DMS114 treated with DMSO at 0.1 percent for 48 hours (cell line): ENCODE measurements around the gene BEAN1.

Experiments
- DNase-seq: peaks from one replicate; lab custom pipeline; 2025; ENCODE audit not compliant: unreplicated experiment; lab: John Stamatoyannopoulos, UW

Gene BEAN1

DNA sequence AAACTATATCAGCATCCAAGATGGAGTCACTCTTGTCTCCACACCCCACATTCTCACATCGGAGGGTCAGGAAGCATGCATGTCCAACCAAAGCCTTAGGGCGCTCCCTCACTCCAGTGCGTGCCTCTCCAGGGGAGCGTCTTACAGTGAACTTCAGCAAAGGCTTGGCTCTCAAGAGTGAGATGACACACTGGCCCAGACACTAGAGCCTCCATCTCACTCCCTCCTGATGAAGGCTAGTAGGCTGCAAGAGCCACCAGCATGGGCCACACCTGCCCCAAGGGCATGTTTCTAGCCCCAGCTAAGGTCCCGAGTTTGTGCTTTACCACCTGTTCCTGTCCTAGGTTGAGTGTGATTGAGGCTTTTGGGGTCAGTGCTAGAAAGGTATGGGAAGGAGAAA is 40.5 kb downstream of the BEAN1 start:
- no peak for DNase-seq

DNA sequence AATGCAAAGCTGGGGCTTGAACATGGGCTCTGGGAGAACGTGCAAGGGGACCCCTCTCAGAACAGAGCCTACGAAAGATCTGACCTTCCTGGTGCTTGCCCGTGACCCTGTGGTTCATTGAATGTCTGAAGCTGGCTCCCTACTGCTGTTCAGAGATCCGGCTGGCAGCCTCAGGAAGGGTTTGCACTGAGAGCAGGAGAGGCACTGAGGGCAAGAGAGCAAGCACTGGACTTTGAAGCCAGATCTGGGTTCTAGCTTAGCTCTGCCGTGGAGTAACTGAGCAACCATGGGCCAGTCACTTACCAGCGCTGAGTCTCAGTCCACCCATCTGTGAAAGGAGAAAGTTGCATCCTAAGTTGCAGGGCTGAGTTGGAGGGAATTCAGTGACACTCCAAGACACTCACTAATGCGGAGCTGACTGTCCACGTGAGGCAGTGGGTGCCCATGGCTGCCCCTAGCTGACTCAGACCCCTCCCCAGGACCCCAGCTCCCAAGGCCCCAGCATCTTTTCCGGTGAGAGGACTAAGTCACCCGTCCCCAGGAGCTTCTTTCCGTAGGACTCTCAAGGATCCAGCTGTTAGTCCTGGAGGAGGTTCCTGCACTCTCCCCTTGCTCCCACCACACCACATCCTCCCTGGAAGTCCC is 41.3 kb downstream of the BEAN1 start:
- DNase-seq: no peak

DNA sequence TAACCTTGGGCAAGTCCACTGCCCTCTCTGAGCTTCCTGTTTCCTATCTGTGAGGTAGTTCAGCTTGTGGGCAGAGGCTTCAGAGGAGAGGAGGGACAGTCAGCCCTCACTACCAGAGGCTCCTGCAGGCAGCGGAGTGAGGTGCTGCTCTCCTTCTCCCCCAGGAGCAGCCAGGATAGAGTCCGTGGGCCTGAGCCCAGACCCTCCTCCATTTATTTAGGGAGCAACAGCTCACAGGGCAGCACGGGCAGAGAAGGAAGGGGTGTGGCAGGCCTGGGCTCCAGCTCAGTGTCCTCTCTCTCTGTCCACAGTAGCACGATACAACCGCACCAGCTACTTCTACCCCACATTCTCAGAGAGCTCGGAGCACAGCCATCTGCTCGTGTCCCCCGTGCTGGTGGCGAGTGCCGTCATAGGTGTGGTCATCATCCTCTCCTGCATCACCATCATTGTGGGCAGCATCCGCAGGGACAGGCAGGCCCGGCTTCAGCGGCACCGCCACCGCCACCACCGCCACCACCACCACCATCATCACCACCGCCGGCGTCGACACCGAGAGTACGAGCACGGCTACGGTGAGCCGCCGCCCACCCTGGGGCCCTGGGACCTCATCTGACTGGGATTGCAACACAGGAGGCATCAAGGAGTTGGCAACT is 42.3 kb downstream of the BEAN1 start:
- no peak for DNase-seq

DNA sequence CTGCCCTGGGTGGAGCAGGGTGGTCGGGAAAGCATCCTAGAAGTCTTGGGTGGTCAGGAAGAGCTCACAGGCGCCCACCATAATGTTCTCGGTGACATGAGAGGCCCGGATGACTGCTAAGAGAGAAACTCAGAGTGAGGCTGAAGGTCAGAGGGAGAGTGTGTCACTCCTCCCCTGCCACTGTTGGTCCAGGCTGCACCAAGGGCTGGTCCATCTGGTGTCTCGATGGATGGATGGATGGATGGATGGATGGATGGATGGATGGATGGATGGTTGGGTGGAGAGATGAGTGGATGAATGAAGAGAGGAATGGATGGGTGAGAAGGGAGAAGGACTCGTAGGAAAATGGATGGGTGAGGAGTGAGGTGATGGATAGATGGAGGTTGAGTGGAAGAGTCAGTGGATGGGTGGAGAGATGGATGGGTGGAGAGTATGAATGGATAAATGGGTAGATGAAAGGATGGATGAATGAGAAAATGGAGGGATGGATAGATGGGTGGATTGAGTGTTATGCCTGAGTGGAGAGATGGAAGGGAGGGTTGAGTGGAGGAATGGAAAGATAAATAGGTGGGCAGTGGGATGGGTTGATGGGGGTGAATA is 43.0 kb downstream of the BEAN1 start:
- no peak for DNase-seq

DNA sequence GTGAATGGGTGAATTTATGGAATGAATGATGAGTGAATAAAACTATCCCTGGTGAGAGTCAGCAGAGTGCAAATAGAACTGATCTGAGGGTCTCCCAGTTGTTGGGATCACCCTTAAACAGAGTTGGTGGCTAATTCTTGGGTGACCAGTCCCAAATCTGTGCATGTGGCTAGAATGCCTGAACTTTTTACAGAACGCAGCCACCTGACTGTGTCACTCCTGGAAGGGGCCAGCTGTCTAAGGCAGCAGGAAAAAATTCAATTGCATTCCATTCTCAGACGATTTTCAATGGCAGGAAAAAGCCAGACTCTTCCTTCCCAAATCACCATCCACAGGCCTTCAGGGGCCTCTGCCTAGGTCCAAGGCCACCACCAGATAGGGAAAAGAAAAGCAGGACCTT is 43.5 kb downstream of the BEAN1 start:
- no peak for DNase-seq

DNA sequence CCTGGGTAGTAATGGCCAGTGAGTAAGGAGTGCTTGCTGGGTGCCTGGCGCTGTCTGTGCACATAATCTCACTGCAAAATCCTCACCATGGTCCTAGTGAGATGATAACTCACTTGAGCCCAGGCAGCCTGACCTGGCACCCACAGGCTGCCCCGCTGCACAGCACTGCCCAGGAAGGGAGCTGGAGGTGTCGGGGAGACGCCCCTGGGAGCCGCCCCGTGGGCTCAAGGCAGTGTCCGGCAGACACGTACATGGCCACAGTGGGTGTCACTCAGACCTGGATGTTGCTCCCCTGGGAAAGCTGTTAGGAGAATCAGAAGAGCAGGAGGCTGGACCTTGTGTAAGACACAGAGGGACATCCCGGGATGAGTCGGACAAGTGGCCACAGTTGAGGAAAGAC is 44.2 kb downstream of the BEAN1 start:
- no peak for DNase-seq

DNA sequence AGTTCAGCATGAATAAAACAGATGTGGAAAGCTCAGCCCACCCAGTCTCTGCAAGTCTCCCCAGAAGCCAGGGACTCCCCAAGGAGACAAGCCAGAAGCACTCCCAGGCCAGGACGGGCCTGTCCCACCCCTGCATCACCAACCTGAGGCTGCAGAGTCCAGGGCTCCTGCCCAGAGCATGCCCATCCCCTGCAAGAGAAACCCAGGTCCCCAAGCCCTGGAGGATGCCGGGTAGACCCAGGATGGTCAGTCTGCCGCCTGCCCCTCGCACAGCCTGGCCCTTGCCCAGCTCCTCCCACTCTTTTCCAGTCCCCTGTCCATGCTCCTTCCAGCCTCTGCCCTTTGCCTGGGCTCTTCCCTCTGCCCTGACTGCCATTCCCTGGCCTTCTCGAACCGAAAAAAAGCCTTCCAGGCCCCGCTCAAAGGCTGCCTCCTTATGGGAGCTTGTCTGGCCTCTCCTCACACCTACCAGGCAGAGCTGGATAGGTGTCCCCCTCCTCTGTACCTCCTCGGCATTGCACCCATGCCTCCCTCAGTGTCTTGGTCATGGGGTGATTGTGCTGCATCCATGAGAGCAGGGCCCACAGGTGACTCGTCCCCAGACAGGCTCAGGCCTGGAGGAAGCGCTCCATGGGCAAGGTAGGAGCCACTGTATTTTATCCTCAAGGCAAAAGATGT is 44.8 kb downstream of the BEAN1 start:
- no peak for DNase-seq

DNA sequence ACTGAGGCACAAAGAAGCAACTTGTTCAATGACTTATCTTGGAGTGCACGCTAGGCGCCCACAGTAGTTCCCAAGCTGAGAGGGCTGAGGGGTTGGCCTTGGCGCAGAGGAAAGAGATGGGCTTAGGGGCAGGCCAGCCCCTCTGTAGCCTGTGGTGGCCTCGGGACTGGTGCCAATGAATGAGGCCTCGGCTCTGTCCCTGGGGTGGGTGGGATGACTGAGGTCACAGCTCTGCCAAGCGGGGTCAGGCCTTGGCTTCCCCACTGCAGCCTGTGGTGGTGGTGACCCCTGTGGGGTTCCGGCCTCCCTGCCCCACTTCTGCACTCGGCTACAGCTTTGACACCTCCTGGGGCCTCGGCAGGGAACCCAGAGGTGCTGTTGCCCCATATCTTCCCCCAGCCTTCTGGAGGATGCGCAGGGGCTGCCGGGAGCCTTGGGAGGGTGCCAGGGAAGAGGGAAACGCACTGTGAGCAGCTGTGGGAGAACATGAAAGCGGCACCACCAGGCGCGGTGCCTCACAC is 46.0 kb downstream of the BEAN1 start:
- no peak for DNase-seq

DNA sequence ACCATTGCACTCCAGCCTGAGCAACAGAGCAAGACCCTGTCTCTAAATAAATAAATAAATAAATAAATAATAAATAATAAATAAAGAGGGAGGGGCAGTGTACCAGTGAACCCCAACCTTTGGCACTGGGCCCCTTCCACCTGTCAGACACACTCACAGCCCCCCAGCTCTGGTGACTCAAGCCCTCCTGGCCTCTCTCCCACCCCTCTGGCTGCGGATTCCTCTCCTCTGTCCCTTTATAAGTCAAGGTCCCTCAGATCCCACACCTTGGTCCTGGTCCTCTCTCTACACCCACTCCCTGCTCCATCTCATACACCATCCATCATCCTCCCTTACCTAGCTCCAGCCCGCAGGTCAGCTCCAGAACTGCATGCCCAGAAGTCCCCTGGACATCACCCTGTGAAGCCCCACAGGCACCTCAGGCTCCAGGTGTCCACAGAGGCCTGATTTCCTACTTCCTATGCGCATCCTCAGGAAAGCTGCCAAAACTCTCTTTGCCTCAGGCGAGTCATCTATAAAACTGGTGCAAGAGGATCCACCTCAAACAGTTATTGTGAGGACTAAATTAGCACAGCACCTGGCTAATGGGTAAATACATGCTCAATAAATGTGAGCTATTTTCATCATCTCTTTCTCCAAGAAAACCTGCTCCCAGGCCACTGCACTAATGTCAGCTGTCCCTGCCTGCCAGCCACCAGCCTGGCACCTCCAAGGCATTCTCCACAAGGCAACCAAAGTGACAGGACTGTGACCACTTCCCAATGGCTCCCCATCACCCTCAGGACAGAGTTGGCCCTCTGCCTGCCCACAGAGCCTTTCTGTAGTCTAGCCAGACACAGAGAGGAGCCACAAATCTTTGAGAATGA is 46.8 kb downstream of the BEAN1 start:
- no peak for DNase-seq

DNA sequence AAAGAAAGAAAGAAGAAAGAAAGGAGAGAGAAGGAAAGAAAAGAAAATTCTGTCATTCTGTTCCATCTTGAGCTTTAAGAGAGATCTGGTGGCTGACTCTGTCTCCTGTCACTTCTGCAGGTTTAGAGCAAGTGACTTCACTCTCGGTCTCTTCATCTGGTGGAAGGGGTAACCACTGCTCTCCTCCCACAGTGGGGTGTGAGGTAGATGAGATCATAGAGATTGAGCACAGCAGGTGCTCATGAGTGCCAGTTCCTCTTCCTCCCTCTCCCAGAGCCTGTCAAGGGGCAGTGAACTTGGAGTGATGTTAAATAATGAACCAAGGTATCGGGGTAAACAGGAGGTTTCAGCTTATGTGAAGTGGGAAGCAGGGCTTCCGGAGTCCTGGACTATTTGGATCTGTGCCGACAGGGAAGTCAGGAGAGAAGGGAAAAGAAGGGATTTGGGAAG is 47.7 kb downstream of the BEAN1 start:
- no peak for DNase-seq

DNA sequence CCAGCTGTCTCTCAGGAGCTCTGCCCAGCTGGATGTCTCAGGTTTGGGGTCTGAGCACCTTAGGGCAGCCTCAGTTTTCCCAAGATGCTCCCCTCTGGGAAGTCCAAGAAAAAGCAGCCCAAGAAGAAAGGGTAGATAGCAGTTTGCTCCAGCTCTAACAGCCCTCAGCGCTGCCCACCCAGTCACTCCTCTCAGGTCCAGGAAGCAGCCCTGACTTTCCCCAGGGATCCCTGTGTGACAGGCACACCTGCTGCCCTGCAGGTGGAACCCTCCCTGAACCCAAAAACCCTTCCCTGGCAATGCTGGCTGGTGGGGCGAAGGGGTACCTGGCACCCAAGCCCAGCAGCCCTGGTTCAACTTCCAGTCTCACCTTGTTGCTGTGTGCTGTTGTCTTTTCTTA is 48.1 kb downstream of the BEAN1 start:
- DNase-seq: no peak

DNA sequence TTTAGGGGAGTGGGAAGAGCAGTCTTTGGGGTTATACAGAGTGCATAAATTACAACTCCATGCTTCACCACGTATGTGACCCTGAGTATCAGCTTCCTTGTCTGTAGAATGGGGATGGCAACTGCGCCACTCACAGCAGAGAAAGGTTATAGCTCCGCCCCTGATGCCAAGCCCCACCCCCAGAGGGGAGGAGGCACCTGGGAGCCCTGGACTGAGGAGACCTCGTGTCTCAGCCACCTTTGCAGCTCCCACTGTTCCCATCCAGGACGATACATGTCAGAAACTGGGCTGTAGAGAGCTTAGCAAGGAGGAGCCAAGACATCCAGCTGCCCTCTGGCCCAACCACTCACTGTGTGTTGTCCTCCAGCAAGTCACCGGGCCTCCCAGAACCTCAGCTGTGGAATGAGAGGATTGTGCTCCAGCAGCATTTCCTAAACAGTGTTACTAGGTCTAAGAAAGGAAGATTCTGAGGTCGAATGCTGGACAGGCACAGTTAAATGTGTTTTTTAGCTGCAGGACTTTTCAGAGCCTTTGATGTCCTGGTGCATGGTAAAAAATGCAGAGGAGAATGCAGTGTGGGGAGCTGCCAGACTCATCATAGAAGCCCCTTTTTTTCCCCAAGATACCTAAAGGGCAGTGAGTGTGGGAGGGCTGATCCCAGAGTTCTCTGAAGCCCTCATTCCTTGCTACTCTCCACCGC is 49.4 kb downstream of the BEAN1 start:
- no peak for DNase-seq

DNA sequence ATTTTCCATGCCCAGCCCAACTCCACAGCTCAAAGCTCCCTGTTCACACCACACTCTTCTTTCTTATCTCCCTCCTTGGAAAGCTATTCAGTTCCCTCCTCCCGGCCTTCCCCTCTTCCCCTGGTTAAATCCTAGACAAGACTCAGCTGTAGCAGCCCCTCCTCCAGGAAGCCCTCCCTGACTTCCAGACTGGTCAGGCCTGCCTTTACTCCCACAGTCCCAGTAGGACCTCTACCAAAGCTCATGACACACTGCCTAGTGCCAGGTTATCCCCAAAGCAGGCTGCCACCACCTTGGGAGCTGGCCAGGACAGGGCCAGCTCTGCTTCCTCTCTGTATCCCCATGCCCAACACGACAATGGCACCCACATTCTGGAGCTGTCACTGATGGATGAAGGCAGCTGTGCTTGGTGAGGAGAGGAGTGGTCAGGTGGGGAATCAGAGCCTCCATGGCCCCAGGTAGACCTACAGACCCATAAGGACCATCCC is 50.0 kb downstream of the BEAN1 start:
- no peak for DNase-seq

DNA sequence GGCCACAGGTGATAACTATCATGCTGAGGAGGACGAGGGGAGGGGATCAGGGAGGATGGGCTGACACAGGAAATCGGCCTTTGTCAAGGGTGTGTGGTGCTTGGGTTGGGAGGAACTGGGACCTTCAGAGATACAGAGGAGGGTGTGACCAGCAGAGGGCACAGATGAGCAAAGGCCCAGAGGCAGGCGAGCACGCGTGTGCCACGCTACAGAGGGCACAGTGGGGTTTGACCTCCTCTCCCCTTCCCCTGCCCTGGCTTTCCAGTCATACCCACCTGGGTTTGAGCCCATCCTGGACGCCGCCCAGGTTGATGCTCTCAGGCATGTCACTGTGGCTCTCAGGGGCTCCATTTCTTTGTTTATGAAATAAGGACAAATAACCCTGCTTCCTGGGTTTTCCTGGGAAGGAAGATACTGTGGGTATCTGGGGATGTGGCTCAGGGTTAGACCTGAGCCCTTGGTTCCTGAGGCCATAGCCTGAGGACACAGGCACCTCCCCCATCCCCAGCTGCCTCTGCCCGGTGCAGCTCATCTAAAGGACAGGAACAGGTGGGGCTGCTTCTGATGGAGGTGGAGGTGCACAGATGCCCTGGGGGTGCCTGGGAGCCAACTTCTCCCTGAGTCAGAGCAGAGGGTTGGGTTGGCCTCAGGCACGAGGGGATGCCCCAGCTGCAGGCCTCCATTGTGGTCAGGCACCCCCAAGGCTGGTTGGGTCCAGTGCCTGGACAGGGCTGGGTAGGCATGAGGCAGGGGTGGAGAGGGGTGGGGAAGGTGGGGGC is 51.8 kb downstream of the BEAN1 start:
- peak; percentile 20 for DNase-seq

DNA sequence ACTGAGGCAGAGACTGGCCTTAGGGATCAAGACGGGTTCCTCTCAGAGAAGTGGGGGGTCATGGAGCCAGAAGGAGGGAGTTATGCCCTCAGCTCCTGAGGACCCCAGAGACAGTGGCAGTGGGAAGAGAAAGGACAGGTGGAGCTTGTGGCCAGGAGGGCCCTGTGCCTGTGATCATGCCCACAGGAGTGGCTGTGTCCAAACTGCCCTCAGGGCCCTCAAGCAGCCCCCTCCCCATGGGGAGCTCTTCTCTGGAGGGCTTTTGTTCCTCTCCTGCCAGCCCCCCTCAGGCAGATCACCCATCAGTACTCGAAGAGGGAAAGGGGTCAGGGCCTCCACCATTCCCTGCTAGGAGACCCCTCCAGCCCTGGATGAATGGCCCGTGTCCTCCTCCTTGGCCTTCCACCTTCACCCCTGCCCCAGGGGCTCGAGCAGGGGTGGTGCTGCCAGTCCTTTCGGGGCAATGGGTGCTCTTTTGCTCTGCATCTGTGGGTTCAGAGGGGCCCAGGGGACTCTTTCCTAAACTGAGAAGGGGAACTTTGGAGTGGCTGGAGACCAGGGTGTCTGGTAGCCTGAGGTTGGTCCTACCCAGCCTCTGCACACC is 52.7 kb downstream of the BEAN1 start:
- DNase-seq: no peak

DNA sequence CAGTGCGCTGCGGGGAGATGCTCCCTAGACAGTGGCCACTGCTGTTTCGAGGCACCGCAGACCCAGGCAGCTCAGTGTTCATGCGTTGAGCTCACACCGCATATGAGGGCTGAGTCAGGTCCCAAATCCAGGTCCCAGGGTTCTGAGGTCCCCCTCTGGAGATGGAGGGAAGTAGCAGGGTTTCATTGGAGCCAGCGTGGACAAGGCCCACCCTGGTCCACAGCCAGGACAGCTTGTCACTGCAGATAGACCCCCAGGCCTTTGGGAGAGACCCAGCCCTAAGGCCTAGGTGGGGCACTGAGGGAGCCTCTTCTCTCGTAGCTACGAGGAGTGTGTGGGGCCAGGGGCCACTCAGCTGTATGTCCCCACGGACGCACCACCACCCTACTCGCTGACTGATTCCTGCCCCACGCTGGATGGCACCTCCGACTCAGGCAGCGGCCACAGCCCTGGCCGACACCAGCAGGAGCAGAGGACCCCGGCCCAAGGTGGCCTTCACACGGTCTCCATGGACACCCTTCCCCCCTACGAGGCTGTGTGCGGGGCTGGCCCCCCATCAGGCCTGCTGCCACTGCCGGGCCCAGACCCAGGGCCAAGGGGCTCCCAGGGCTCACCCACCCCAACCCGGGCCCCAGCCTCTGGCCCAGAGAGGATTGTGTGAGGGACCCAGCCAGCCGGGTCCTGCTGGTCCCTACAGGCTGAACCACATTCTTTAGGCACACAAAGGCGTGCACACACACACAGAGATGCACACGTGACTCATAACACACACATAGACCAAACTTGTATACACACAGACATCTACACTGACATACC is 53.4 kb downstream of the BEAN1 start:
- no peak for DNase-seq

DNA sequence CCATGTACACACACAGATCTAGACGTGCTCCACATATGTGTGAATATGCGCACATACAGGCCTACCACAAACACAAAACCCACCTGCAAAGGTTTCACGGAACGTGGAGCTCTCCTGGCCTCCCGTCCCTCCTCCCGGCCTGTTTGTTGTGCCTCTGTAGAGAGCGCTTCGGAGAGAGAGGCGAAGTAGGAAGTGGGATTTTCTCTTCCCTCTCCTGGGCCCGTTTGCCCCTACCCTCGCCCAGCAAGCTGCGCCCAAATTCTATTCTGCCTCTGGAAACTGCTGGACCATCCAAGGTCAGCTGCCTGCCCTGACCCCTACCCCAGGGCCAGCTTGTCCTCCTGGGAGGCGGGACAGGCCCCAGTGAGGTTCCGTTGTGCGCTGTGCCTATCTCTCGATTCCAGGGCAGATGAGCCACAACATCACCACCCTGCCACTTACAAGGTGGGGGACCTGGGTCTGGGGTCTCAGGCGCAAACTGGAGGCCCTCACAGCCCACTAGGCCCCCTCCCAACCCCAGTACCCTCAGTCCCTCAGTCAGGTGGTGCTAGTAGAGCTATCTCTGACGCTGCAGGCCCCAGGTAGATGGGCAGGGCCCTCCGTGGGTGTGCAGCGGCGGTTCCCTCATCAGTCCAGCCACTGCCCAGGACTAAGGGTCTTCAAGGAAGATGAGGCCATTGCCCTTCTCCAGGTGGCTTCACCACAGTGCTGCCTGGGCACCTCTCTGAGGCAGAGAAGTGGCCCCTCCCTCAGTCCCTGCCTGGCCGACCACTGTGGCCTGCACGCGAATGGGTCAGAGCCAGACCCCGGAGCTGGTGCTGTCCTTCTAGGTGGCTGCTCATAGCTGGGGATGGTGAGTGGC is 54.2 kb downstream of the BEAN1 start:
- DNase-seq: no peak
